HG03439 (cell line): ENCODE measurements around the gene TFPI.
"Not testable (repeated sequence)": the region's sequence is repeated elsewhere in the genome, so short reads cannot be mapped to it uniquely, and the experiment has no call there.

Experiments used
- ATAC-seq: cut with Tn5 transposase; IDR thresholded peaks from one replicate; pipeline ENCODE4 v1.9.1; 2021; ENCODE audit warnings: mild to moderate bottlenecking, moderate library complexity; ENCODE audit not compliant: unreplicated experiment

Gene TFPI

GRCh38 chr2:187529248-187529976 is 24.8 kb downstream of the TFPI start:
- no peak for ATAC-seq

GRCh38 chr2:187528042-187528441 is 26.2 kb downstream of the TFPI start:
- ATAC-seq: no peak

GRCh38 chr2:187527262-187527661 is 27.0 kb downstream of the TFPI start:
- no peak for ATAC-seq

- no peak for ATAC-seq
Measured at GRCh38 chr2:187526792-187527191, 27.4 kb downstream of the TFPI start.

GRCh38 chr2:187525163-187525900 is 28.9 kb downstream of the TFPI start:
- ATAC-seq: no peak

GRCh38 chr2:187523325-187523724 is 30.9 kb downstream of the TFPI start:
- no peak for ATAC-seq

GRCh38 chr2:187520121-187520624 is 34.1 kb downstream of the TFPI start:
- ATAC-seq: no peak

- ATAC-seq: no peak
Measured at GRCh38 chr2:187519419-187520120, 34.7 kb downstream of the TFPI start.

- not testable (repeated sequence) for ATAC-seq
Measured at GRCh38 chr2:187517750-187518361, 36.4 kb downstream of the TFPI start.

GRCh38 chr2:187516630-187517510 is 37.4 kb downstream of the TFPI start:
- ATAC-seq: not testable (repeated sequence)

GRCh38 chr2:187514930-187515329 is 39.3 kb downstream of the TFPI start:
- ATAC-seq: no peak

- ATAC-seq: not testable (repeated sequence)
Measured at GRCh38 chr2:187514235-187514829, 39.9 kb downstream of the TFPI start.

GRCh38 chr2:187513460-187514234 is 40.6 kb downstream of the TFPI start:
- not testable (repeated sequence) for ATAC-seq

GRCh38 chr2:187511356-187512315 is 42.6 kb downstream of the TFPI start:
- ATAC-seq: no peak

- ATAC-seq: not testable (repeated sequence)
Measured at GRCh38 chr2:187510419-187511355, 43.5 kb downstream of the TFPI start.

- no peak for ATAC-seq
Measured at GRCh38 chr2:187509667-187510417, 44.4 kb downstream of the TFPI start.
